NCI-H345 treated with DMSO at 0.1 percent for 48 hours (cell line): ENCODE measurements around the gene TTYH1.

Experiments used
- DNase-seq: peaks from one replicate; lab custom pipeline; 2025; ENCODE audit not compliant: unreplicated experiment; lab: John Stamatoyannopoulos, UW

Gene TTYH1

GRCh38 chr19:54473892-54474372 lies 58.7 kb downstream of the TTYH1 start:
- no peak for DNase-seq

GRCh38 chr19:54475706-54476105 lies 60.4 kb downstream of the TTYH1 start:
- no peak for DNase-seq

- no peak for DNase-seq
These were observed 62.4 kb downstream of the TTYH1 start for GRCh38 chr19:54477650-54478049.

- peak; percentile 10 for DNase-seq
These were observed 63.5 kb downstream of the TTYH1 start for GRCh38 chr19:54478677-54479266.

GRCh38 chr19:54480051-54480450 lies 64.8 kb downstream of the TTYH1 start:
- DNase-seq, result no peak

- peak; percentile 14 for DNase-seq
These were observed 66.2 kb downstream of the TTYH1 start for GRCh38 chr19:54481326-54481930.

GRCh38 chr19:54482889-54483288 lies 67.6 kb downstream of the TTYH1 start:
- no peak for DNase-seq

GRCh38 chr19:54484451-54484850 lies 69.2 kb downstream of the TTYH1 start:
- no peak for DNase-seq

- DNase-seq, result no peak
These were observed 70.6 kb downstream of the TTYH1 start for GRCh38 chr19:54485851-54486250.
